HepG2 (cell line): Measurements from ENCODE around the gene ZPR1. TPM values are rescaled to one million over a fixed set of nuclear protein-coding genes. Genes with fewer than 3 reads are reported as not detected.

Experiments used
- AGO1 ChIP-seq: fragments of 200-400 bp; formaldehyde crosslinking; IDR thresholded peaks from 2 replicates; pipeline ENCODE4 v1.6.1; 2017; ENCODE audit warnings: mild to moderate bottlenecking, low read depth, low read length, moderate library complexity; ENCODE audit not compliant: poor library complexity, severe bottlenecking
- BRD4 ChIP-seq: sonication (generic); formaldehyde crosslinking; IDR thresholded peaks from 2 replicates; pipeline ENCODE4 v1.4.0; 2020; ENCODE audit warnings: missing genetic modification reagents
- DR1 ChIP-seq: sonication (generic); formaldehyde crosslinking; IDR thresholded peaks from 2 replicates; pipeline ENCODE4 v1.8.0; 2021; ENCODE audit warnings: mild to moderate bottlenecking, missing genetic modification reagents, inconsistent platforms
- EHMT2 ChIP-seq: fragments of 200-600 bp; sonication (generic); IDR thresholded peaks from 2 replicates; pipeline ENCODE4 v1.7.0; 2017; ENCODE audit warnings: antibody characterized with exemption, low read depth, low read length, borderline replicate concordance
- FIP1L1 ChIP-seq: fragments of 200-400 bp; formaldehyde crosslinking; IDR thresholded peaks from 2 replicates; pipeline ENCODE4 v1.6.1; 2018; ENCODE audit warnings: low read depth, mild to moderate bottlenecking, low read length, moderate library complexity, borderline replicate concordance; ENCODE audit not compliant: insufficient read depth
- HOXA3 ChIP-seq: sonication (generic); formaldehyde crosslinking; IDR thresholded peaks from 2 replicates; pipeline ENCODE4 v1.5.0; 2020; ENCODE audit warnings: missing genetic modification reagents
- KDM2A ChIP-seq: sonication (generic); formaldehyde crosslinking; IDR thresholded peaks from 2 replicates; pipeline ENCODE4 v1.4.0; 2020; ENCODE audit warnings: low read depth, missing genetic modification reagents, borderline replicate concordance
- KDM6A ChIP-seq: IDR thresholded peaks from 2 replicates; pipeline ENCODE4 v1.6.1; 2016; ENCODE audit warnings: low read depth
- KLF11 ChIP-seq: IDR thresholded peaks from 2 replicates; pipeline ENCODE4 v1.6.1; 2016; ENCODE audit warnings: missing compliant biosample characterization
- MBD4 ChIP-seq: IDR thresholded peaks from 2 replicates; pipeline ENCODE4 v1.6.1; 2012; ENCODE audit warnings: low read length, inconsistent platforms, borderline replicate concordance
- NKX3-1 ChIP-seq: sonication (generic); formaldehyde crosslinking; IDR thresholded peaks from 2 replicates; pipeline ENCODE4 v1.5.0; 2020; ENCODE audit warnings: missing genetic modification reagents
- PHB2 ChIP-seq: fragments of 450-650 bp; IDR thresholded peaks from 2 replicates; pipeline ENCODE4 v1.6.1; 2018; ENCODE audit not compliant: partially characterized antibody
- SALL2 ChIP-seq: sonication (generic); formaldehyde crosslinking; IDR thresholded peaks from 2 replicates; pipeline ENCODE4 v1.8.1; 2023; ENCODE audit warnings: mild to moderate bottlenecking, missing genetic modification reagents, inconsistent platforms
- SNRNP70 ChIP-seq: fragments of 200-400 bp; formaldehyde crosslinking; IDR thresholded peaks from 2 replicates; pipeline ENCODE4 v1.6.1; 2017; ENCODE audit warnings: mild to moderate bottlenecking, low read depth, low read length, moderate library complexity
- TEAD3 ChIP-seq: optimal IDR thresholded peaks from 2 replicates; pipeline ENCODE3; 2016; ENCODE audit warnings: borderline replicate concordance
- ZBTB14 ChIP-seq: sonication (generic); formaldehyde crosslinking; IDR thresholded peaks from 2 replicates; pipeline ENCODE4 v1.4.0; 2020; ENCODE audit warnings: missing genetic modification reagents
- ZBTB49 ChIP-seq: sonication (generic); formaldehyde crosslinking; IDR thresholded peaks from 2 replicates; pipeline ENCODE4 v1.4.0; 2020; ENCODE audit warnings: missing genetic modification reagents, borderline replicate concordance
- ZEB1 ChIP-seq: IDR thresholded peaks from 2 replicates; pipeline ENCODE4 v1.6.1; 2012; ENCODE audit warnings: mild to moderate bottlenecking, low read depth, inconsistent platforms; ENCODE audit not compliant: insufficient replicate concordance
- ZNF619 ChIP-seq: sonication (generic); formaldehyde crosslinking; IDR thresholded peaks from 2 replicates; pipeline ENCODE4 v1.4.0; 2020; ENCODE audit warnings: mild to moderate bottlenecking, missing genetic modification reagents
- ZNF672 ChIP-seq: sonication (generic); formaldehyde crosslinking; IDR thresholded peaks from 2 replicates; pipeline ENCODE4 v1.8.1; 2022; ENCODE audit warnings: missing genetic modification reagents
- ZSCAN29 ChIP-seq: sonication (generic); formaldehyde crosslinking; conservative IDR thresholded peaks from 2 replicates; pipeline ENCODE4 v1.4.0; 2020; ENCODE audit warnings: mild to moderate bottlenecking, missing genetic modification reagents
- polyA plus RNA-seq, 8 experiments: library from polyadenylated mRNA; depleted of rRNA in 3 of 8; stranded (reverse) in 7 of 8; unstranded in 1 of 8; fragments of >200 nt; fragmentation: Illumina TruSeq in 4 of 8; extraction: Trizol in 4 of 8; gene quantifications; 2 replicates each; pipeline versions ENCODE4 v1.2.1 to v1.2.3, GENCODE V29; 2011 to 2016; ENCODE audit warnings: low read depth in 4 of 8, missing spikeins in 1 of 8, mixed read lengths in 1 of 8; ENCODE audit not compliant: insufficient read depth in 1 of 8
- total RNA-seq, 5 experiments: library from RNA; depleted of rRNA; stranded (reverse); fragments of >200 nt; fragmentation: Illumina TruSeq; extraction: Trizol; gene quantifications; 2 replicates each; pipeline ENCODE4 v1.2.3, GENCODE V29; 2016; ENCODE audit warnings: low read depth in 1 of 5
- TF ChIP-seq, protein P1 (sequence below): sonication (generic); formaldehyde crosslinking; IDR thresholded peaks from 2 replicates; pipeline ENCODE4 v1.5.1; 2020; ENCODE audit warnings: mild to moderate bottlenecking, missing genetic modification reagents, borderline replicate concordance

The ZPR1 gene
- total and polyA plus RNA-seq, 2 of the 13 experiments (the other 11 are each of a cell fraction or from before 2014, with no cell fraction given), result 40.0 to 79.3 TPM

GRCh38 chr11:116791002-116791812 is 3.4 kb upstream of the ZPR1 start (continued):
- TF ChIP-seq DR1 (CRISPR knock-in tag) (no peak), KDM6A (no peak), FIP1L1 (no peak), PHB2 (no peak), ZEB1 (no peak), TEAD3 (CRISPR knock-in tag) (no peak), ZSCAN29 (no peak), ZNF619 (no peak), SNRNP70 (no peak), ZNF672 (CRISPR knock-in tag) (no peak), BRD4 (CRISPR knock-in tag) (peak; percentile 89; the same call in 1 of the 2 replicates), SALL2 (CRISPR knock-in tag) (peak; percentile 84; the same call in 1 of the 2 replicates), EHMT2 (no peak), AGO1 (no peak), MBD4 (no peak), HOXA3 (CRISPR knock-in tag) (peak; percentile 70; the same call in 1 of the 2 replicates), KLF11 (CRISPR knock-in tag) (no peak), KDM2A (CRISPR knock-in tag) (peak; percentile 75), ZBTB49 (CRISPR knock-in tag) (0 out of 2 replicates have a peak, but pooled peaks have one; percentile 3), ZBTB14 (CRISPR knock-in tag) (peak; percentile 53), NKX3-1 (CRISPR knock-in tag) (no peak)
- TF ChIP-seq, protein P1, sequence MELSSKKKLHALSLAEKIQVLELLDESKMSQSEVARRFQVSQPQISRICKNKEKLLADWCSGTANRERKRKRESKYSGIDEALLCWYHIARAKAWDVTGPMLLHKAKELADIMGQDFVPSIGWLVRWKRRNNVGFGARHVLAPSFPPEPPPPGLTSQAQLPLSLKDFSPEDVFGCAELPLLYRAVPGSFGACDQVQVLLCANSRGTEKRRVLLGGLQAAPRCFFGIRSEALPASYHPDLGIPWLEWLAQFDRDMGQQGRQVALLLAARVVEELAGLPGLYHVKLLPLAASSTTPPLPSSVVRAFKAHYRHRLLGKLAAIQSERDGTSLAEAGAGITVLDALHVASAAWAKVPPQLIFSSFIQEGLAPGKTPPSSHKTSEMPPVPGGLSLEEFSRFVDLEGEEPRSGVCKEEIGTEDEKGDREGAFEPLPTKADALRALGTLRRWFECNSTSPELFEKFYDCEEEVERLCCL (CRISPR knock-in tag), result 0 out of 2 replicates have a peak, but pooled peaks have one; percentile 78
